ENCODE measurements around the gene TBC1D13.

GRCh38 chr9:128771094-128771721 lies 15.8 kb upstream of the TBC1D13 start:
- no peak for TF ChIP-seq CTCF (IDR thresholded peaks at IDR 0.05)
- no peak for TF ChIP-seq EP300 (IDR thresholded peaks at IDR 0.05)

All from ovary (tissue), 3 donors.